A549 (cell line): ENCODE data around the gene TKFC.

Experiments
- HOXA7 ChIP-seq: fragments of 250-450 bp; sonication (Bioruptor Pico); IDR thresholded peaks from 2 replicates; pipeline ENCODE4 v1.5.0; 2020; ENCODE audit warnings: mild to moderate bottlenecking, moderate library complexity
- ZSCAN20 ChIP-seq: fragments of 250-450 bp; sonication (Bioruptor Pico); IDR thresholded peaks from 2 replicates; pipeline ENCODE4 v1.8.0; 2022; ENCODE audit warnings: mild to moderate bottlenecking, moderate library complexity
- TF ChIP-seq, protein P1 (sequence below): fragments of 450-650 bp; IDR thresholded peaks from 2 replicates; pipeline ENCODE4 v1.6.1; 2014; ENCODE audit warnings: antibody characterized with exemption
- TF ChIP-seq, protein P2 (sequence below): fragments of >200 bp; sonication (Bioruptor Twin); formaldehyde crosslinking; IDR thresholded peaks from 3 replicates; pipeline ENCODE4 v1.5.1; 2016
- TF ChIP-seq, protein P3 (sequence below): IDR thresholded peaks from 2 replicates; pipeline ENCODE4 v1.6.1; 2012
- TF ChIP-seq, protein P4 (sequence below): fragments of >200 bp; sonication (Bioruptor Twin); formaldehyde crosslinking; IDR thresholded peaks from 2 replicates; pipeline ENCODE4 v1.6.1; 2016

DNA sequence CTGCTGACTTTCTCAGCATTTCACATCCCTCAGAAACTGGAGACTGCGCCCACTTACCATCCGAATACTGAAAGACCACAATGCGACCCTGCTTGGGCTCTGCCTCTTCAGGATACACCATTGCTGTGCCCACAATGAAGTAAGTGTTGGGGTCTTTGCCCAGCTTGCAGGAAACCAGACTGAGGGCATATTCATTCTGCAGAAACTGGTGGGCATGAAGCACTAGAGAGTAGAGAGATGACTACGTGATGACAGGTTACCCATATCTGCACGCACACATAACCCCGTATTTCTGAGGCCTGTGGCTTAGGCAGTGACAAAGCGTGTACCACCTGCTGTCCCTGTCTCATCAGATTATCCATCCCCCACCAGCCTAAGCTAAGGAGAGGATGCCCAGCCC, 23.3 kb upstream of the TKFC start:
- no peak for TF ChIP-seq ZSCAN20 (CRISPR knock-in tag)
- TF ChIP-seq, protein P1, sequence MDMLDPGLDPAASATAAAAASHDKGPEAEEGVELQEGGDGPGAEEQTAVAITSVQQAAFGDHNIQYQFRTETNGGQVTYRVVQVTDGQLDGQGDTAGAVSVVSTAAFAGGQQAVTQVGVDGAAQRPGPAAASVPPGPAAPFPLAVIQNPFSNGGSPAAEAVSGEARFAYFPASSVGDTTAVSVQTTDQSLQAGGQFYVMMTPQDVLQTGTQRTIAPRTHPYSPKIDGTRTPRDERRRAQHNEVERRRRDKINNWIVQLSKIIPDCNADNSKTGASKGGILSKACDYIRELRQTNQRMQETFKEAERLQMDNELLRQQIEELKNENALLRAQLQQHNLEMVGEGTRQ, result no peak
- TF ChIP-seq, protein P2, sequence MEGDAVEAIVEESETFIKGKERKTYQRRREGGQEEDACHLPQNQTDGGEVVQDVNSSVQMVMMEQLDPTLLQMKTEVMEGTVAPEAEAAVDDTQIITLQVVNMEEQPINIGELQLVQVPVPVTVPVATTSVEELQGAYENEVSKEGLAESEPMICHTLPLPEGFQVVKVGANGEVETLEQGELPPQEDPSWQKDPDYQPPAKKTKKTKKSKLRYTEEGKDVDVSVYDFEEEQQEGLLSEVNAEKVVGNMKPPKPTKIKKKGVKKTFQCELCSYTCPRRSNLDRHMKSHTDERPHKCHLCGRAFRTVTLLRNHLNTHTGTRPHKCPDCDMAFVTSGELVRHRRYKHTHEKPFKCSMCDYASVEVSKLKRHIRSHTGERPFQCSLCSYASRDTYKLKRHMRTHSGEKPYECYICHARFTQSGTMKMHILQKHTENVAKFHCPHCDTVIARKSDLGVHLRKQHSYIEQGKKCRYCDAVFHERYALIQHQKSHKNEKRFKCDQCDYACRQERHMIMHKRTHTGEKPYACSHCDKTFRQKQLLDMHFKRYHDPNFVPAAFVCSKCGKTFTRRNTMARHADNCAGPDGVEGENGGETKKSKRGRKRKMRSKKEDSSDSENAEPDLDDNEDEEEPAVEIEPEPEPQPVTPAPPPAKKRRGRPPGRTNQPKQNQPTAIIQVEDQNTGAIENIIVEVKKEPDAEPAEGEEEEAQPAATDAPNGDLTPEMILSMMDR, result no peak
- TF ChIP-seq, protein P3, sequence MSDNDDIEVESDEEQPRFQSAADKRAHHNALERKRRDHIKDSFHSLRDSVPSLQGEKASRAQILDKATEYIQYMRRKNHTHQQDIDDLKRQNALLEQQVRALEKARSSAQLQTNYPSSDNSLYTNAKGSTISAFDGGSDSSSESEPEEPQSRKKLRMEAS, result no peak
- no peak for TF ChIP-seq HOXA7 (CRISPR knock-in tag)
- TF ChIP-seq, protein P4, sequence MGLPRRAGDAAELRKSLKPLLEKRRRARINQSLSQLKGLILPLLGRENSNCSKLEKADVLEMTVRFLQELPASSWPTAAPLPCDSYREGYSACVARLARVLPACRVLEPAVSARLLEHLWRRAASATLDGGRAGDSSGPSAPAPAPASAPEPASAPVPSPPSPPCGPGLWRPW, result no peak
